HepG2 (cell line): Measurements from ENCODE around the gene HOMEZ. TPM values are rescaled to one million over a fixed set of nuclear protein-coding genes. Genes with fewer than 3 reads are reported as not detected.

Source experiments
- HMGA1 ChIP-seq: sonication (generic); formaldehyde crosslinking; conservative IDR thresholded peaks from 2 replicates; pipeline ENCODE4 v1.4.0; 2020; ENCODE audit warnings: missing genetic modification reagents
- LCORL ChIP-seq, 2 experiments: fragments of 450-650 bp in 1 of 2; sonication (generic) in 1 of 2; formaldehyde crosslinking in 1 of 2; IDR thresholded peaks; 2 replicates each; pipeline versions ENCODE4 v1.5.0 to v1.6.1; 2017 to 2020; ENCODE audit warnings: antibody characterized with exemption in 1 of 2, missing genetic modification reagents in 1 of 2
- MTERF4 ChIP-seq: sonication (generic); formaldehyde crosslinking; IDR thresholded peaks from 2 replicates; pipeline ENCODE4 v1.8.0; 2023; ENCODE audit warnings: mild to moderate bottlenecking, missing genetic modification reagents
- POLR2A ChIP-seq, 2 experiments: IDR thresholded peaks; 2 replicates each; pipeline ENCODE4 v1.6.1; 2011; ENCODE audit warnings: low read depth in 2 of 2, low read length in 2 of 2, mild to moderate bottlenecking in 1 of 2, moderate library complexity in 1 of 2; ENCODE audit not compliant: insufficient read depth in 1 of 2
- PRDM15 ChIP-seq: sonication (generic); formaldehyde crosslinking; IDR thresholded peaks from 2 replicates; pipeline ENCODE4 v1.4.0; 2020; ENCODE audit warnings: missing genetic modification reagents
- RELA ChIP-seq: sonication (generic); formaldehyde crosslinking; IDR thresholded peaks from 2 replicates; pipeline ENCODE4 v1.4.0; 2020; ENCODE audit warnings: missing genetic modification reagents
- RXRB ChIP-seq: IDR thresholded peaks from 2 replicates; pipeline ENCODE4 v1.6.1; 2016; ENCODE audit warnings: borderline replicate concordance, missing genetic modification reagents, missing compliant biosample characterization
- TOPORS ChIP-seq: sonication (generic); formaldehyde crosslinking; IDR thresholded peaks from 2 replicates; pipeline ENCODE4 v1.8.0; 2023; ENCODE audit warnings: mild to moderate bottlenecking, missing genetic modification reagents
- TSC22D2 ChIP-seq: sonication (generic); formaldehyde crosslinking; IDR thresholded peaks from 2 replicates; pipeline ENCODE4 v1.5.1; 2020; ENCODE audit warnings: missing genetic modification reagents, mild to moderate bottlenecking, borderline replicate concordance
- ZNF124 ChIP-seq: sonication (generic); formaldehyde crosslinking; IDR thresholded peaks from 2 replicates; pipeline ENCODE4 v1.4.0; 2020; ENCODE audit warnings: missing genetic modification reagents
- ZNF570 ChIP-seq: sonication (generic); formaldehyde crosslinking; IDR thresholded peaks from 2 replicates; pipeline ENCODE4 v1.4.0; 2020; ENCODE audit warnings: mild to moderate bottlenecking, missing genetic modification reagents, borderline replicate concordance
- polyA plus RNA-seq, 8 experiments: library from polyadenylated mRNA; depleted of rRNA in 3 of 8; stranded (reverse) in 7 of 8; unstranded in 1 of 8; fragments of >200 nt; fragmentation: Illumina TruSeq in 4 of 8; extraction: Trizol in 4 of 8; gene quantifications; 2 replicates each; pipeline versions ENCODE4 v1.2.1 to v1.2.3, GENCODE V29; 2011 to 2016; ENCODE audit warnings: low read depth in 4 of 8, missing spikeins in 1 of 8, mixed read lengths in 1 of 8; ENCODE audit not compliant: insufficient read depth in 1 of 8
- total RNA-seq, 5 experiments: library from RNA; depleted of rRNA; stranded (reverse); fragments of >200 nt; fragmentation: Illumina TruSeq; extraction: Trizol; gene quantifications; 2 replicates each; pipeline ENCODE4 v1.2.3, GENCODE V29; 2016; ENCODE audit warnings: low read depth in 1 of 5
- TF ChIP-seq, protein P1 (sequence below): sonication (generic); formaldehyde crosslinking; conservative IDR thresholded peaks from 2 replicates; pipeline ENCODE4 v1.4.0; 2020; ENCODE audit warnings: missing genetic modification reagents
- TF ChIP-seq, protein P2 (sequence below): sonication (generic); formaldehyde crosslinking; IDR thresholded peaks from 2 replicates; pipeline ENCODE4 v1.8.1; 2022; ENCODE audit warnings: low read depth, mild to moderate bottlenecking, missing genetic modification reagents
- TF ChIP-seq, protein P3 (sequence below): conservative IDR thresholded peaks from 2 replicates; pipeline ENCODE4 v1.6.1; 2018; ENCODE audit warnings: missing genetic modification reagents

Gene HOMEZ
- total and polyA plus RNA-seq, 2 of the 13 experiments (the other 11 are each of a cell fraction or from before 2014, with no cell fraction given): 14.5 to 31.8 TPM

GRCh38 chr14:23306412-23307145 is 20.6 kb upstream of the HOMEZ start, which contains the start of gene BCL2L2 (continued):
- TF ChIP-seq RELA: peak; percentile 87; the same call in 1 of the 2 replicates
- TF ChIP-seq, protein P1, sequence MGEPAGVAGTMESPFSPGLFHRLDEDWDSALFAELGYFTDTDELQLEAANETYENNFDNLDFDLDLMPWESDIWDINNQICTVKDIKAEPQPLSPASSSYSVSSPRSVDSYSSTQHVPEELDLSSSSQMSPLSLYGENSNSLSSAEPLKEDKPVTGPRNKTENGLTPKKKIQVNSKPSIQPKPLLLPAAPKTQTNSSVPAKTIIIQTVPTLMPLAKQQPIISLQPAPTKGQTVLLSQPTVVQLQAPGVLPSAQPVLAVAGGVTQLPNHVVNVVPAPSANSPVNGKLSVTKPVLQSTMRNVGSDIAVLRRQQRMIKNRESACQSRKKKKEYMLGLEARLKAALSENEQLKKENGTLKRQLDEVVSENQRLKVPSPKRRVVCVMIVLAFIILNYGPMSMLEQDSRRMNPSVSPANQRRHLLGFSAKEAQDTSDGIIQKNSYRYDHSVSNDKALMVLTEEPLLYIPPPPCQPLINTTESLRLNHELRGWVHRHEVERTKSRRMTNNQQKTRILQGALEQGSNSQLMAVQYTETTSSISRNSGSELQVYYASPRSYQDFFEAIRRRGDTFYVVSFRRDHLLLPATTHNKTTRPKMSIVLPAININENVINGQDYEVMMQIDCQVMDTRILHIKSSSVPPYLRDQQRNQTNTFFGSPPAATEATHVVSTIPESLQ (CRISPR knock-in tag): peak; percentile 94
- TF ChIP-seq RXRB (CRISPR knock-in tag): peak; percentile 96; the same call in 1 of the 2 replicates
- TF ChIP-seq ZNF124: peak; percentile 88; the same call in 1 of the 2 replicates
- TF ChIP-seq ZNF570 (CRISPR knock-in tag): no peak
- peak in 1 of 2 experiments; percentile 90; a peak in 2 of 4 replicates for TF ChIP-seq POLR2A (IDR thresholded peaks at IDR 0.05; ENCODE audit: insufficient read depth in 1 of 2, low read depth in 2 of 2, low read length in 2 of 2)
- peak; percentile 81; the same call in 1 of the 2 replicates for TF ChIP-seq TOPORS
- TF ChIP-seq HMGA1: no peak
- TF ChIP-seq LCORL (IDR thresholded peaks at IDR 0.05): peak; percentile 86
- TF ChIP-seq LCORL (CRISPR knock-in tag; IDR thresholded peaks at IDR 0.05): no peak
- TF ChIP-seq, protein P2, sequence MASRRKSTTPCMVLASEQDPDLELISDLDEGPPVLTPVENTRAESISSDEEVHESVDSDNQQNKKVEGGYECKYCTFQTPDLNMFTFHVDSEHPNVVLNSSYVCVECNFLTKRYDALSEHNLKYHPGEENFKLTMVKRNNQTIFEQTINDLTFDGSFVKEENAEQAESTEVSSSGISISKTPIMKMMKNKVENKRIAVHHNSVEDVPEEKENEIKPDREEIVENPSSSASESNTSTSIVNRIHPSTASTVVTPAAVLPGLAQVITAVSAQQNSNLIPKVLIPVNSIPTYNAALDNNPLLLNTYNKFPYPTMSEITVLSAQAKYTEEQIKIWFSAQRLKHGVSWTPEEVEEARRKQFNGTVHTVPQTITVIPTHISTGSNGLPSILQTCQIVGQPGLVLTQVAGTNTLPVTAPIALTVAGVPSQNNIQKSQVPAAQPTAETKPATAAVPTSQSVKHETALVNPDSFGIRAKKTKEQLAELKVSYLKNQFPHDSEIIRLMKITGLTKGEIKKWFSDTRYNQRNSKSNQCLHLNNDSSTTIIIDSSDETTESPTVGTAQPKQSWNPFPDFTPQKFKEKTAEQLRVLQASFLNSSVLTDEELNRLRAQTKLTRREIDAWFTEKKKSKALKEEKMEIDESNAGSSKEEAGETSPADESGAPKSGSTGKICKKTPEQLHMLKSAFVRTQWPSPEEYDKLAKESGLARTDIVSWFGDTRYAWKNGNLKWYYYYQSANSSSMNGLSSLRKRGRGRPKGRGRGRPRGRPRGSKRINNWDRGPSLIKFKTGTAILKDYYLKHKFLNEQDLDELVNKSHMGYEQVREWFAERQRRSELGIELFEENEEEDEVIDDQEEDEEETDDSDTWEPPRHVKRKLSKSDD: peak; percentile 90
- peak; percentile 78 for TF ChIP-seq MTERF4 (CRISPR knock-in tag)
- TF ChIP-seq TSC22D2 (CRISPR knock-in tag): no peak
- TF ChIP-seq, protein P3, sequence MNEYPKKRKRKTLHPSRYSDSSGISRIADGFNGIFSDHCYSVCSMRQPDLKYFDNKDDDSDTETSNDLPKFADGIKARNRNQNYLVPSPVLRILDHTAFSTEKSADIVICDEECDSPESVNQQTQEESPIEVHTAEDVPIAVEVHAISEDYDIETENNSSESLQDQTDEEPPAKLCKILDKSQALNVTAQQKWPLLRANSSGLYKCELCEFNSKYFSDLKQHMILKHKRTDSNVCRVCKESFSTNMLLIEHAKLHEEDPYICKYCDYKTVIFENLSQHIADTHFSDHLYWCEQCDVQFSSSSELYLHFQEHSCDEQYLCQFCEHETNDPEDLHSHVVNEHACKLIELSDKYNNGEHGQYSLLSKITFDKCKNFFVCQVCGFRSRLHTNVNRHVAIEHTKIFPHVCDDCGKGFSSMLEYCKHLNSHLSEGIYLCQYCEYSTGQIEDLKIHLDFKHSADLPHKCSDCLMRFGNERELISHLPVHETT (CRISPR knock-in tag): peak; percentile 92
- 0 out of 2 replicates have a peak, but pooled peaks have one; percentile 10 for TF ChIP-seq PRDM15 (CRISPR knock-in tag)
